Germinal center (tissue), 1 donor: ENCODE data around the gene C17orf114.

Experiments
- DNase-seq: peaks from one replicate; pipeline ENCODE4 v3.0.0; 2012; ENCODE audit warnings: mixed read lengths, low spot score

The C17orf114 gene

DNA sequence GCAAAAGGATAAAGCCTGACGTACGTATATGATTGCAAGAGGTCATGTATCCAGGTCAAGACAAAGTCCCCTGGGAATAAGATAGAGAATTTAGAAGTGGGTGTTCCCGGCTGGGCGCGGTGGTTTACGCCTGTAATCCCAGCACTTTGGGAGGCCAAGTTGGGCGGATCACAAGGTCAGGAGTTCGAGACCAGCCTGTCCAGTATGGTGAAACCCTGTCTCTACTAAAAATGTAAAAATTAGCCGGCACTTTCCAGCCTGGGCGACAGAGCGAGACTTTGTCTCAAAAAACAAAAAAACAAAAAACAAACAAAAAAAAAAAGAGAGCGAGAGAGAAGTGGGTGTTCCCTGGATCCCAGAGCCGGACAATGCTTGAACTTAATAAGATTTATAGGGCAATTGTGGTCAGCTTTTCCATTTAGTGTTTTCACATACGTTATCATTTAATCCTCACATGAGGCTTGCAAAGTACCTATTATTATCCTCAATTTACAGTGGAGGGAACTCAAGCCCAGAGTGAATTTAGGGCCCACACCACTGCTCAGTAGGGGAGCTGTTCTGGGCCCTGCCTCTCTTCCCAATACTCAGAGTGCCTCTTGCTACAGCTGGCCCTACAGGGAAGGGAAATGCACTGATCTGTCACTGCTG is 13.8 kb downstream of the C17orf114 start:
- no peak for DNase-seq

DNA sequence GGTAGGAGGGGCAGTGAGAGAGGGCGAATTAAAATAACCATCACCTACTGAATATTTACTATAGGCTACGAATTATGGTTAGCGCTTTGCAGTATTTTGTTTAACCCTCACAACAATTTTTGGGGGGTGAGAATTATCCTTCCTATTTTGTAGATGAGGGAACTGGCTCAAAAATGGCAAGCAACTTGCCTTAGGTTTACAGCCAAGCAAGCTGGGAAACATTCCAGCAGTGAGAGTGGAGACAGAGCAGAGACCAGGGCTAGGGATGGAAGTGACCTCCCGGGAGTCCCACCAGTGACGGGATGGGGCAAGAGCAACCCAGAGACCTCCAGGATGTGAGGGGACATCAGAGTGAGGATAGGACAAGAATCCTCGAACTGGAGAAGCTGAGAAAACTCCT is 15.6 kb downstream of the C17orf114 start:
- DNase-seq, result no peak

DNA sequence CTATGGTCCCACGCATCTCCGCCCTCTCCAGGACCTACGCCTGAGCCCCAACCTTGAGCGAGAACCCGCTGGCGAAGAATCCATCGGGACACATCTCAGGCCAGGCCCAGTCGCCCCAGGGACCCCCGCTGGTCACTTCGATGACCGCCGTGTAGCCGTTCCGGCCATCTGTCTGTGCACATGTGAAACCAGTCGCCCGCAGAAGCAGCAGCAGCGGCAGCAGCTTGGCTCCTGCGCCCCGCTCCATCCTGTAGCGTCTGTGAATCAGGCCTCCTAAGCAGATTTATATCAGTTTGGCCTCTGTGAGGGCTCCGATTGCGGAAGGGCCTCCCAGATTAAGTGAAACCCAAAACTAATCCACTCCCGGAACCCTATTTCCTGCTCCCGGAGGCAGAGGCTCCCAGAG is 16.0 kb downstream of the C17orf114 start, which contains the start of gene VMO1:
Gene VMO1, minus strand, starts transcription at position 259 of the 406 bp plus-strand sequence. Its CDS starts 12 bp downstream, at position 247.
- no peak for DNase-seq

DNA sequence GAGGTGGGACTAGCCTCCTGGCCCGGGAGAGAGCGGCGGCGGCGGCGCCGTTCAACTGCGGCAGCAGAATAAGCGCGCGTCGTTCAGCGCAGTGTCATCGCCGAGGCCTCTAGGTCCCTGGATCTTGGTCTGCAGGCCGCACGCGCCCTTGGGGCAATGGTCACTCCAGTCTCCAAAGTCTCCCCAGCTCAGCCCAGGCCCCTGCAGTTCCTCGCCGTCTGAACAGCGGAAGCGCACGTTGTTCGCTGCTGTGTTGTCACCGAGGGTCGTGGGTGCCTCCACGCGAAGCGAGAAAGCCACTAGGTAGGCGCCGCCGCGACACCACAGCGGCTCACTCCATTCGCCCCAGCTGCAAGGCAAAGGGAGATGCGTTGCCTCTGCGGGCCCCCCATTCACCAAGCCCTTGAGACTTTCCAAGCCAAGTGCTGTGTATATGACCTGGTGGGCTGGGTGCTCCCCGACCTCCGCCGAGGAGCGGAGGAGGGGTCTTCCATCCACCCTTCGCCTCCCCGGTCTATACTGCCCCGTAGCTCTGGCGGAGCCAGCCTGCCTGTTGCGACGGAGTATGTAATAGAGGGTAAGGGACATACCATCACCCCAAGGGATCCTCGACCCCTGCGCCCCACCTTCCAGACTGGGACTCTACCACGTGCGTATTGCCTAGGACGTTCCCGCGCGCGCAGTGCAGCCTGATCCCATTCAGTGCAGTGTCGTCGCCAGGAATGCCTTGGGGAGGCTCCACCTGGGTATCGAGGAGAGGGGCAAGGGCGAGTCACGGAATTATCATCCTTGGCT is 16.6 kb downstream of the C17orf114 start:
- DNase-seq, result no peak

DNA sequence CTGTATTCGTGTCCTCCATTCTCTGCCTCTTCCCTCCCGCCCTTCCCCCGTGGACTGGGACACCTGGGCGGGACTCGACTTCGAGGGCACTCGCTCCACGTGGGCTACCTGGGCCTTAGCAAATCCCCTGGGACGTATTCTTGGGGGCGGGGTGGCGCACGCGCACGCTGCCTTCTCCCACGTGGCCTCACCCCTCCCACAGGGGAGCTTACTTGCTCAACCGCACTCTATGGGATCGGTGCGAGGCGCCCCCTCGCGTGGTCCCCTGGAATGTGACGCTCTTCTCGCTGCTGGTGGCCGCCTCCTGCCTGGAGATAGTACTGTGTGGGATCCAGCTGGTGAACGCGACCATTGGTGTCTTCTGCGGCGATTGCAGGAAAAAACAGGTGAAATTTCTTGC is 19.5 kb downstream of the C17orf114 start:
- no peak for DNase-seq

DNA sequence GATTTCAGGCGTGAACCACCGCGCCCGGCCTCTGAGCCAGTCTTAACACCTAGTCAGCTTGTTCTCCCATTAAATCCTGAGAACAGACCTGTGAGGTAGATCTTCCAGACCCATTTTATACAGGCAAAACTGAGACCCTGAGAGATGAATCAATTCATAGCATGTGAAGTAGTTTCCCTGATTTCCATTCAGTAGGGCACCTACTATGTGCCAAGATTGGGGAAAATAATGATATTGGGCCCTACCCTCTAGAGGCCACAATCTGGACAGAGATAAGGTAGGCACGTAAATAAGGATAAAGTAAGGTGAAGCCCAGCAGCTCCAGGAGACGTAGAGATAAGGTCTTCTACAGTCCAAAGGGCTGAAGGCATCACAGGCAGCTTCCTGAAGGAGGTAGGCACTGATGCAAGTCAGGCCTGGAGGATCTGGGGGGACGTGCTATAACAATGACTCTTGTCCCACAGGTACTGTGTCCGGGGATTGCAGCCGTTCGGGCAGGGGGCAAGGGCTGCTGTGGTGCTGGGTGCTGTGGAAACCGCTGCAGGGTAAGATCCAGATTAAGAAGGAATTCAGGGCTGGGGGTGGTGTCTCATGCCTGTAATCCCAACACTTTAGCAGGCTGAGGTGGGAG is 21.7 kb downstream of the C17orf114 start:
- no peak for DNase-seq

DNA sequence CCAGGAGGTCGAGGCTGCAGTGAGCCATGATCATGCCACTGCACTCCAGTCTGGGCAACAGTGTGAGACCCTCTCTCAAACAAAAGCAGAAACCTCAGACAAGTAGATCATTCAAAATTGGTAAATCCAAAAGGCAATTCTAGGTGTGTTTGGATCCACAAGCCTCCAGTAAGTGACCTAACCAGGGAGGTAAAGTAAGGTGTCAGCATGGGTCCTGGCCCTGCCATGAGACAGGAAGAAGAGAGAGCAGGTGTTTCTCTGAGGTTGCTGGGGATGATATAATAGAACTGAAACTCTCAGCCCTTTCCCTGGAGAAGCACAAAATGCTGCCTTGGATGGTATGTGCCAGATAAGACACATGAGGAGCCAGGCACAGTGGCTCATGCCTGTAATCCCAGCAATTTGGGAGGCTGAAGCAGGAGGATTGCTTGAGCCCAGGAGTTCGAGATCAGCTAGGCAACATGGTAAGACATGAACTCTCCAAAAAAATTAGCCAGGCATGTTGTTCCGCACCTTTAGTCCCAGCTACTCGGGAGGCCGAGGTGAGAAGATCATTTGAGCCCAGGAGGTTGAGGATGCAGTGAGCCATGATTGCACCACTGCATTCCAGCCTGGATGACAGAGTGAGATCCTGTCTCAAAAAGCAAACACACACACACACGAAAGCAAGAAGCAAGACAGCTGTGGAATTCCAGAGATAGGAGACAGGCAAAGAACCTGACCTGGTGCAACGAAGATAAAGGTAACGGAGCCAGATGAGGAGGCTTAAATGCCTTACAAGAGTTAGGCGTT is 24.0 kb downstream of the C17orf114 start:
- DNase-seq, result no peak

DNA sequence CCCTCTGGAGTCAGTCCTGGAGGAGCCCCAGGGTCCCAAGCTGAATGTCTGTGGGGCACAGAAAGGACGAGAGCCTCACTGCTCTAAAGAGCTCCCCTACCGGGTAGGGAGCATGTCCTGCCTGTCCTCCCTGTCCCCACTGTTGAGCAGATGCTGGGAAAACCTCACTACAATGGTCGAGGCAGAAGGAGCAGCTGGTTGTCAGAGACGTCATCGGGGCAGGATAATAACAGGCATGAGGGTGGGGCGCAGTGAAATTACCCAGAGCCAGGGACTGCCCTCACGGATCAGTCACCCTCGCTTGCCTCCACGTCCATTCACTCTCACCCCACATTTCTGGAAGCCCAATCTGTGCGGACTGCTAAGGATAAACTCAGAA is 29.9 kb downstream of the C17orf114 start:
- DNase-seq, result no peak

DNA sequence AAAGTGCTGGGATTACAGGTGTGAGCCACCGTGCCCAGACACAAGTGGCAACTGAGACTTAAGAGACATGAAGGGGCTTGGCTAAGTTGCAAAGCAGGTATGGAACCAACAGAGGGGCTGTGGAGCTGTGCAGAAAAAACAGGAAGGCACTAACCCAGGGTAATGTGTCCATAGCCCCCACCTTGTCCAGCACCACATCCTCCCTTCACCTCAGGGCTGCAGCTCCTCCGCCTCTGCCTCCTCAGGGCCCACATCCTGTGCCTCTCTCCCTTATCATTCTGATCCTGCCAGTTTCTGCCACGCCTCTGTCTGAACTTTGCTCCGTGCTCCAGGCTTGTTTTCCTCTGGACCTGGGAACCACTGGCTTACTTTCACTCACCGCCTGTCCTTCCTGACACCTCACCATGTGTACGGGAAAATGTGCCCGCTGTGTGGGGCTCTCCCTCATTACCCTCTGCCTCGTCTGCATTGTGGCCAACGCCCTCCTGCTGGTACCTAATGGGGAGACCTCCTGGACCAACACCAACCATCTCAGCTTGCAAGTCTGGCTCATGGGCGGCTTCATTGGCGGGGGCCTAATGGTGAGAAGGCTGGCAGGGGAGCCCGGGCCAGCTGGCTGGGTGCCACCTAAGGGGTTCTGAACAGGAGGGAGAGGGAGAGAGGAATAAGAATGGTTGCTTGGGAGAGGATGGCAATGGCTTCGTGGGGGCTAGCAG is 30.5 kb downstream of the C17orf114 start, which contains the start of gene TM4SF5:
Gene TM4SF5, plus strand, starts transcription at position 368 of the 716 bp plus-strand sequence. Its CDS starts 37 bp downstream, at position 405.
- DNase-seq, result no peak

DNA sequence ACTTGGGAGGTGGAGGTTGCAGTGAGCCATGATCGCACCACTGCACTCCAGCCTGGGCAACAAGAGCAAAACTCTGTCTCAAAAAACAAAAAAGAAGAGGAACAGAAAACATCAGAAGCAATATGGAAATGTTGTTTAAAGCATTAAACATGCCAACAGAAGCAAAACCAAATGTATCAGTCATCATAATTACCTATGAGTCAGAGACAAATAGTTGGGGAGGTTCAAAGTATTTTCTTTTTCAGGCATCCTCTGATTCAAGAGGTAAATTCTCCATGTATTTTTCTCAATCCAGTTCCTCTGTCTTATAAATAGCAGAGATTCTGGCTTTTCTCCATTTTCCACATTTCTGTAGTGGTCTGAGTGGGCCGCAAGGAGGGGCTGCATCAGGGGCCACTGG is 32.5 kb downstream of the C17orf114 start:
- DNase-seq, result no peak

DNA sequence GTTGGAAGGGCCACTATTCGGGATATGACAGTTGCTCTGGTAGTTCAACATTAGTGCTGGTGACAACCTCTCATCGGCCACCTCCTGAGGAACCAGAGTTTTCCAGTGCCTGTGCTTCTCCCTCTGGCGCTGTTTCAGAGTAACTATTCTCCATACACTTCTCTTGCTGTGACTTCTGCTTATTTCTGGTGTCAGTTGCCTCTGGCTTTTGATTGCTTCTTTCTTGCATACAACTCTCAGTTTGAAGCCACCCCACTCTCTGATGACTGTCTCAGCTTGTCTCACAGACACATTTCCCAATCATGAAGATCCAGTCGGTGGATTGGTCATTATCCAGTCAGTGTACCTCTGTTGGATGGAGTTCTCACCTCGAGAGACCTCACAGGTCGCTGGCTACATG is 33.8 kb downstream of the C17orf114 start:
- DNase-seq, result no peak

DNA sequence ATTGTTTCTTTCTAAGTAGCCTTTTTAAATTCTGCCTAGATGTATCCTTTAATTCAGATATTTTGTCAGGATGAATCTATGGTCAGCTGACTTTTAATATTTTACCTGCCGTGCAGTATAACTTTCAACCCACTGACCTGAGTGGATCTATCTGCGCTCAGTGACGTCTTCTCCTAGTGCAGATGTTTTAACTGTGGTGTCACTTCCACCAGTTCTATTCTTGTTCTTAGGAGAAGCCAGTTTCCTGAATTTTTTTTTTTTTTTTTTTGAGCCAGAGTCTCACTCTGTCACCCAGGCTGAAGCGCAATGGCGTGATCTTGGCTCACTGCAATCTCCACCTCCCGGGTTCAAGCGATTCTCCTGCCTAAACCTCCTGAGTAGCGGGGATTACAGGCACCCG is 35.4 kb downstream of the C17orf114 start:
- no peak for DNase-seq

DNA sequence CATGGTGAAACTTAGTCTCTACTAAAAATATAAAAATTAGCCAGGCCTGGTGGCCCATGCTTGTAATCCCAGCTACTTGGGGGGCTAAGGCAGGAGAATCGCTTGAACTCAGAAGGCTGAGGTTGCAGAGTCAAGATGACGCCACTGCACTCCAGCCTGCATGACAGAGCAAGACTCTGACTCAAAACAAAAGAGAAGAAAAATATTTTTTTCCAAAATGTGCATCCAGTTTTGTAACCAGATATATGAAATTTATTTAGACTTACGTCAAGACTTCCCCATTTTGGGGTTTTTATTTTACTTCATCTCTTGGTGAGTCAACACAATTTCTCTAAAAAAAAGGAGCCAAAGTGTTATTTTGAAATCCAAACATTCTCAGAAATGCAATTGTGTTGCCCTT is 35.9 kb downstream of the C17orf114 start:
- no peak for DNase-seq

DNA sequence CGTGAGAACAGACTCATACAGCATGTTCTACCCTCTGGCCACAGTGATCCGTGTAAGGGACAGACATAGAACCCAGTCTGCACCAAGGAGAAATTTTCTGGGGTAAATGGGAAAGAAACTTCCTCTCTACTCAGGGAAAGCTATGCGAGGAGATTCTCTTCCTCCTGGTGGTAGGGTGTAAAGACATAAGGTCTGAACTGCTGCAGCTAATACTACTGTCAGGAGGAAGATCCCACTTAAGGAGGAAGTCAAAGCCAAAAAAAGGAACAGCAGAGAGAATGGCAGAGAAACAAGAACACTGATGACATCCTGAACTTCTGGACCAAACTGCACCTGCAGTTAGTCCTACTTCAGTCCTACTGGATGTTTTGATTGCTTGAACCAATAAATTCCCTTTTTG is 37.5 kb downstream of the C17orf114 start:
- DNase-seq, result no peak

DNA sequence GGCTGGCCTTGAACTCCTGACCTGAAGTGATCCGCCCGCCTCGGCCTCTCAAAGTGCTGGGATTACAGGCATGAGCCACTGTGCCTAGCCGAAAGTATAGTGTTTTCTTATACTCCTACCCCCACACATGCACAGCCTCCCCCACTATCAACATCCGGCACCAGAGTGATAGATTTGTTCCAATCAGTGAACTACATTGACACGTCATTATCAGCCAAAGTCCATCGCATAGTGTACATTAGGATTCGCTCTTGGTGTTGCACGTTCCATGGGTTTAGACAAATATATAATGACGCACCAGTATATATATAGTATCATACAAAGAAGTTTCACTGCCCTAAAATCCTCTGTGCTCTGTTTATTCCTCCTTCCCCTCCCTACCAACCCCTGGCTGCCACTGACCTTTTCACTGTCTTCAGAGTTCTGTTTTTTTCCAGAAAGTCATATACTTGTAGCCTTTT is 42.3 kb downstream of the C17orf114 start:
- no peak for DNase-seq

DNA sequence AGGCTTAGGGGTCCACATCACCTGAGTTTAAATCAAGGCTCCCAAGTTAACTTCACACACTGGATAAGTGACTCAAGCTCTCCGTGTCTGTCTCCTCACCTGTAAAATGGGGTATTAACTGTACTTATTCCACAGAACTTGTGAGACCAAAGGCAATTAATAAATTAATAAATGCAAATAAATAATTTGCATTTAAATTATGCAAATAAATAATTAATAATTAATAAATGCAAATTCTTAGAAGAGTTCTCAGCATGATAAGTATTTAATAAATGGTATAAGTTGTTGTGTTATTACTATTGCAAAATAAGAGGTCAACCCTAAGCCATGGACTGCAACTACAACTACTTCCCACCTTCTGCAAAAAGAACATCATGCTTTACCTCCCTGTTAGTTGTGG is 48.7 kb downstream of the C17orf114 start:
- DNase-seq, result no peak

DNA sequence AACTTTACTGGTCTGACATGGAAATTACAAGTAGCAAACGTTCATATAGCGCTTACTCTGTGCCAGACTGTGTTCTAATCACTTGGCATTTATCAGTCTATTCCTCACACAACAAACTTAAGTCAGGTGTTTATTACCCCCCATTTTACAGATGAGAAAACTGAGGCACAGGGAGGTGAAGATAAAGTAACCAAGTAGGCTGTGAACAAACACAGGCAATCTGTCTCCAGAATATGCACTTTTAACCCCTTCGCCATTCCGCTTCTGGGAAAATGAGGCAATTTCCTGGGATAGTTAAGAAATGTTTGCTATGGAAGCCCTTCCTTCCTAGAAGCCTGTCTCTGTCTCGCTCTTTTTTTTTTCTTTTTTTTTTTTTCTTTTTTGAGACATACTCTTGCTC is 50.2 kb downstream of the C17orf114 start:
- no peak for DNase-seq
